Measurements from ENCODE around the gene LRRN2. TPM values are rescaled to one million over a fixed set of nuclear protein-coding genes. Genes with fewer than 3 reads are reported as not detected.

Gene LRRN2
- total and polyA plus RNA-seq, 2 experiments from 2014 or later, result 0.74 to 2.6 TPM

DNA sequence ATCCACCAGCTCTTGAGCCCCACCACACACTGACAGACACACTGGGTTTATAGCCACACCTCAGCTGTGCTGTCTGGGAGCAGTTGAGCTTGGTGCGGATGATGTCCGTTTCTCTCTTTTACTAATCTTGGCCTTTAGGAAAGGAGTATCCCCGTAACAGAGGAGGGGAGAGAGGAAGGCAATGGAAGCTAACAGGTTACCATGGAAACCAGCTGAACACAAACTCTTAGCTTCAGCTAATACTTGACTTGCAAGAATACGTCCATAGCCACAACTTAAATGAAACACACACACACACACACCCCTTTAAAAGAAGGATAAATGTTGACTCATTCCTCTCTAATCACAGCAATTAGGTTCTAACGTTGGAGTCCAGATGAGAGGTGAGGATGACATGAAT is 28.0 kb upstream of the LRRN2 start (continued):
- TF ChIP-seq CTCF (conservative IDR thresholded peaks at IDR 0.05; ENCODE audit: low read depth in 2 of 2), result no peak
- TF ChIP-seq EZH2phosphoT487 (IDR thresholded peaks at IDR 0.05; ENCODE audit: unreplicated experiment), result no peak
- TF ChIP-seq, protein P1, sequence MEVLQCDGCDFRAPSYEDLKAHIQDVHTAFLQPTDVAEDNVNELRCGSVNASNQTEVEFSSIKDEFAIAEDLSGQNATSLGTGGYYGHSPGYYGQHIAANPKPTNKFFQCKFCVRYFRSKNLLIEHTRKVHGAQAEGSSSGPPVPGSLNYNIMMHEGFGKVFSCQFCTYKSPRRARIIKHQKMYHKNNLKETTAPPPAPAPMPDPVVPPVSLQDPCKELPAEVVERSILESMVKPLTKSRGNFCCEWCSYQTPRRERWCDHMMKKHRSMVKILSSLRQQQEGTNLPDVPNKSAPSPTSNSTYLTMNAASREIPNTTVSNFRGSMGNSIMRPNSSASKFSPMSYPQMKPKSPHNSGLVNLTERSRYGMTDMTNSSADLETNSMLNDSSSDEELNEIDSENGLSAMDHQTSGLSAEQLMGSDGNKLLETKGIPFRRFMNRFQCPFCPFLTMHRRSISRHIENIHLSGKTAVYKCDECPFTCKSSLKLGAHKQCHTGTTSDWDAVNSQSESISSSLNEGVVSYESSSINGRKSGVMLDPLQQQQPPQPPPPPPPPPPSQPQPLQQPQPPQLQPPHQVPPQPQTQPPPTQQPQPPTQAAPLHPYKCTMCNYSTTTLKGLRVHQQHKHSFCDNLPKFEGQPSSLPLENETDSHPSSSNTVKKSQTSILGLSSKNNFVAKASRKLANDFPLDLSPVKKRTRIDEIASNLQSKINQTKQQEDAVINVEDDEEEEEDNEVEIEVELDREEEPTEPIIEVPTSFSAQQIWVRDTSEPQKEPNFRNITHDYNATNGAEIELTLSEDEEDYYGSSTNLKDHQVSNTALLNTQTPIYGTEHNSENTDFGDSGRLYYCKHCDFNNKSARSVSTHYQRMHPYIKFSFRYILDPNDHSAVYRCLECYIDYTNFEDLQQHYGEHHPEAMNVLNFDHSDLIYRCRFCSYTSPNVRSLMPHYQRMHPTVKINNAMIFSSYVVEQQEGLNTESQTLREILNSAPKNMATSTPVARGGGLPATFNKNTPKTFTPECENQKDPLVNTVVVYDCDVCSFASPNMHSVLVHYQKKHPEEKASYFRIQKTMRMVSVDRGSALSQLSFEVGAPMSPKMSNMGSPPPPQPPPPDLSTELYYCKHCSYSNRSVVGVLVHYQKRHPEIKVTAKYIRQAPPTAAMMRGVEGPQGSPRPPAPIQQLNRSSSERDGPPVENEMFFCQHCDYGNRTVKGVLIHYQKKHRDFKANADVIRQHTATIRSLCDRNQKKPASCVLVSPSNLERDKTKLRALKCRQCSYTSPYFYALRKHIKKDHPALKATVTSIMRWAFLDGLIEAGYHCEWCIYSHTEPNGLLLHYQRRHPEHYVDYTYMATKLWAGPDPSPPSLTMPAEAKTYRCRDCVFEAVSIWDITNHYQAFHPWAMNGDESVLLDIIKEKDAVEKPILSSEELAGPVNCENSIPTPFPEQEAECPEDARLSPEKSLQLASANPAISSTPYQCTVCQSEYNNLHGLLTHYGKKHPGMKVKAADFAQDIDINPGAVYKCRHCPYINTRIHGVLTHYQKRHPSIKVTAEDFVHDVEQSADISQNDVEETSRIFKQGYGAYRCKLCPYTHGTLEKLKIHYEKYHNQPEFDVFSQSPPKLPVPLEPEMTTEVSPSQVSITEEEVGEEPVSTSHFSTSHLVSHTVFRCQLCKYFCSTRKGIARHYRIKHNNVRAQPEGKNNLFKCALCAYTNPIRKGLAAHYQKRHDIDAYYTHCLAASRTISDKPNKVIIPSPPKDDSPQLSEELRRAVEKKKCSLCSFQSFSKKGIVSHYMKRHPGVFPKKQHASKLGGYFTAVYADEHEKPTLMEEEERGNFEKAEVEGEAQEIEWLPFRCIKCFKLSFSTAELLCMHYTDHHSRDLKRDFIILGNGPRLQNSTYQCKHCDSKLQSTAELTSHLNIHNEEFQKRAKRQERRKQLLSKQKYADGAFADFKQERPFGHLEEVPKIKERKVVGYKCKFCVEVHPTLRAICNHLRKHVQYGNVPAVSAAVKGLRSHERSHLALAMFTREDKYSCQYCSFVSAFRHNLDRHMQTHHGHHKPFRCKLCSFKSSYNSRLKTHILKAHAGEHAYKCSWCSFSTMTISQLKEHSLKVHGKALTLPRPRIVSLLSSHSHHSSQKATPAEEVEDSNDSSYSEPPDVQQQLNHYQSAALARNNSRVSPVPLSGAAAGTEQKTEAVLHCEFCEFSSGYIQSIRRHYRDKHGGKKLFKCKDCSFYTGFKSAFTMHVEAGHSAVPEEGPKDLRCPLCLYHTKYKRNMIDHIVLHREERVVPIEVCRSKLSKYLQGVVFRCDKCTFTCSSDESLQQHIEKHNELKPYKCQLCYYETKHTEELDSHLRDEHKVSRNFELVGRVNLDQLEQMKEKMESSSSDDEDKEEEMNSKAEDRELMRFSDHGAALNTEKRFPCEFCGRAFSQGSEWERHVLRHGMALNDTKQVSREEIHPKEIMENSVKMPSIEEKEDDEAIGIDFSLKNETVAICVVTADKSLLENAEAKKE (CRISPR knock-in tag; IDR thresholded peaks at IDR 0.05), result no peak
- TF ChIP-seq ETS1 (IDR thresholded peaks at IDR 0.05), result no peak

GRCh38 chr1:204712708-204713430 is 27.3 kb upstream of the LRRN2 start:
- H3K27me3 ChIP-seq (ENCODE audit: insufficient read depth), result peaks cover 79% of the 10 kb centered on the region
- H3K4me2 ChIP-seq, result 0 out of 2 replicates have a peak overlapping the region, but pooled peaks have one; percentile 63
- Mint-ChIP-seq H3K27ac (no peak overlapping the region), H3K27me3 (ENCODE audit: insufficient read depth, low read depth, poor library complexity) (peaks cover 86% of the 10 kb centered on the region), H3K4me1 (peaks cover 76% of the 10 kb centered on the region), H3K4me3 (no peak overlapping the region; the same call in 2 of the 3 replicates), H3K9me3 (no peaks in the 10 kb centered on the region), H3K36me3 (ENCODE audit: low read depth) (no peaks in the 10 kb centered on the region; the same call in 2 of the 3 replicates)
- TF ChIP-seq STAT1 (IDR thresholded peaks at IDR 0.05; ENCODE audit: unreplicated experiment) (no peak), EZH2 (IDR thresholded peaks at IDR 0.05; ENCODE audit: low read depth, unreplicated experiment) (no peak)
- no peak overlapping the region for H3K27ac ChIP-seq (ENCODE audit: low read depth)
- no peak for ATAC-seq
- H3K9me2 ChIP-seq (ENCODE audit: insufficient read depth), result no peaks in the 10 kb centered on the region
- no peak overlapping the region for H2AFZ ChIP-seq
- peaks cover 65% of the 10 kb centered on the region for H3K4me1 ChIP-seq (ENCODE audit: insufficient read depth)
- H4K20me1 ChIP-seq (replicated peaks; ENCODE audit: insufficient read depth), result 0 out of 2 replicates have a peak, but pooled peaks cover 6% of the 10 kb centered on the region
- no peaks in the 10 kb centered on the region for H3K79me2 ChIP-seq (replicated peaks; ENCODE audit: insufficient read depth)
- no peak for DNase-seq (ENCODE audit: low spot score)
- H3K36me3 ChIP-seq (ENCODE audit: insufficient read depth), result no peaks in the 10 kb centered on the region
- peaks cover 39% of the 10 kb centered on the region for H3F3A ChIP-seq (replicated peaks; ENCODE audit: low read depth)
- H3K4me3 ChIP-seq, result no peak overlapping the region

Data from GM23338 (cell line).